HCT116 (cell line): ENCODE measurements around the gene SMIM28. TPM values are rescaled to one million over a fixed set of nuclear protein-coding genes. Genes with fewer than 3 reads are reported as not detected.

Experiments used
- ATAC-seq: fragments of 200-7000 bp; cut with Tn5 transposase; 2 replicates; pipeline ENCODE4 v1.9.1; 2020; ENCODE audit warnings: mild to moderate bottlenecking, moderate library complexity
- BruUV-seq: library from RNA; stranded (reverse); fragments of 400-500 nt; replicated peaks from 2 replicates; lab custom pipeline; 2021; lab: Mats Ljungman, UMichigan
- CTCF ChIA-PET: fragments of 300-600 bp; sonication (Branson Sonifier 250); formaldehyde crosslinking; loops from one replicate; lab custom pipeline; 2021; ENCODE audit warnings: antibody characterized with exemption; lab: Charles Lee
- POLR2A ChIA-PET: fragments of 300-600, 350-600 bp; sonication (Branson Sonifier 250); formaldehyde crosslinking; loops from one replicate; lab custom pipeline; 2021; ENCODE audit warnings: antibody characterized with exemption; lab: Charles Lee
- RAD21 ChIA-PET, 2 experiments: fragments of 300-600 bp; sonication (Branson Sonifier 250); formaldehyde crosslinking; loops; one replicate each; lab custom pipeline; 2023; ENCODE audit warnings: low total read pairs in 2 of 2; ENCODE audit not compliant: uncharacterized antibody in 2 of 2, unreplicated experiment in 2 of 2, low non-redundant PET in 1 of 2; lab: Charles Lee
- DNase-seq: peaks from one replicate; pipeline ENCODE4 v3.0.0-alpha.2; 2010; ENCODE audit warnings: low read depth, low spot score
- H2AFZ ChIP-seq: fragments of 200-600 bp; shearing (Covaris generic), sonication (generic); 2 replicates; pipeline ENCODE4 v1.6.1; 2017; ENCODE audit warnings: low read depth, mixed run types, mixed read lengths, antibody characterized with exemption, low read length; ENCODE audit not compliant: poor library complexity, severe bottlenecking
- H3K27ac ChIP-seq: 2 replicates; pipeline ENCODE4 v1.5.1; 2012; ENCODE audit warnings: low read depth, low read length
- H3K27me3 ChIP-seq: fragments of 200-600 bp; sonication (generic); 2 replicates; pipeline ENCODE4 v1.6.1; 2016; ENCODE audit warnings: mixed run types, low read length, mixed read lengths; ENCODE audit not compliant: insufficient read depth
- H3K36me3 ChIP-seq, 2 experiments: fragments of 200-500 bp in 1 of 2; fragments of 200-600 bp in 1 of 2; sonication (Bioruptor generic) in 1 of 2; sonication (generic) in 1 of 2; 2 replicates each; pipeline versions ENCODE4 v1.5.1 to v1.6.1; 2014 to 2016; ENCODE audit warnings: low read length in 2 of 2, inconsistent platforms in 1 of 2, mixed read lengths in 1 of 2, mixed run types in 1 of 2; ENCODE audit not compliant: insufficient read depth in 2 of 2, control insufficient read depth in 1 of 2
- H3K4me1 ChIP-seq, 2 experiments: fragments of 200-600 bp in 1 of 2; sonication (generic) in 1 of 2; 2 replicates each; pipeline versions ENCODE4 v1.5.1 to v1.6.1; 2012 to 2017; ENCODE audit warnings: low read length in 2 of 2, inconsistent platforms in 1 of 2, mild to moderate bottlenecking in 1 of 2, mixed read lengths in 1 of 2, mixed run types in 1 of 2, moderate library complexity in 1 of 2; ENCODE audit not compliant: insufficient read depth in 2 of 2, control insufficient read depth in 1 of 2
- H3K4me2 ChIP-seq: fragments of 200-600 bp; sonication (generic); 2 replicates; pipeline ENCODE4 v1.6.1; 2017; ENCODE audit warnings: mixed run types, low read length, mixed read lengths
- H3K4me3 ChIP-seq, 2 experiments: fragments of 200-600 bp in 1 of 2; sonication (generic) in 1 of 2; replicated peaks in 1 of 2; 2 replicates each; pipeline ENCODE4 v1.5.1; 2011 to 2016; ENCODE audit warnings: low read length in 2 of 2, control low read depth in 1 of 2, low read depth in 1 of 2, mild to moderate bottlenecking in 1 of 2, mixed read lengths in 1 of 2, mixed run types in 1 of 2
- H3K79me2 ChIP-seq: fragments of 200-600 bp; sonication (generic); 2 replicates; pipeline ENCODE4 v1.6.1; 2017; ENCODE audit warnings: mild to moderate bottlenecking, mixed run types, low read length, moderate library complexity, mixed read lengths; ENCODE audit not compliant: insufficient read depth
- H3K9ac ChIP-seq: fragments of 200-600 bp; sonication (generic); 2 replicates; pipeline ENCODE4 v1.6.1; 2016; ENCODE audit warnings: low read length, mixed read lengths
- H3K9me2 ChIP-seq: fragments of 200-600 bp; sonication (generic), shearing (Covaris generic); 2 replicates; pipeline ENCODE4 v1.6.1; 2017; ENCODE audit warnings: mixed run types, mild to moderate bottlenecking, moderate library complexity; ENCODE audit not compliant: insufficient read depth
- H3K9me3 ChIP-seq, 2 experiments: fragments of 200-500 bp in 1 of 2; fragments of 200-600 bp in 1 of 2; sonication (Bioruptor generic) in 1 of 2; sonication (generic) in 1 of 2; 2 replicates each; pipeline ENCODE4 v1.6.1; 2014 to 2017; ENCODE audit warnings: low read length in 2 of 2, mixed read lengths in 2 of 2, inconsistent platforms in 1 of 2, low read depth in 1 of 2, mild to moderate bottlenecking in 1 of 2, mixed run types in 1 of 2, moderate library complexity in 1 of 2; ENCODE audit not compliant: control insufficient read depth in 1 of 2, insufficient read depth in 1 of 2
- H4K20me1 ChIP-seq: fragments of 200-600 bp; sonication (generic), shearing (Covaris generic); 2 replicates; pipeline ENCODE4 v1.6.1; 2017; ENCODE audit warnings: mixed run types, mild to moderate bottlenecking, moderate library complexity; ENCODE audit not compliant: insufficient read depth
- EGR1 ChIP-seq: IDR thresholded peaks from 2 replicates; pipeline ENCODE4 v1.6.1; 2012; ENCODE audit warnings: low read depth
- EZH2 ChIP-seq: fragments of 200-600 bp; sonication (generic); IDR thresholded peaks from 2 replicates; pipeline ENCODE4 v1.6.1; 2017; ENCODE audit warnings: antibody characterized with exemption, mixed run types
- JUND ChIP-seq: IDR thresholded peaks from 2 replicates; pipeline ENCODE4 v1.6.1; 2012
- SRF ChIP-seq: IDR thresholded peaks from 2 replicates; pipeline ENCODE4 v1.6.1; 2012; ENCODE audit warnings: low read depth
- ZNF274 ChIP-seq: fragments of 200-500 bp; sonication (Bioruptor generic); IDR thresholded peaks from 2 replicates; pipeline ENCODE4 v1.6.1; 2014; ENCODE audit warnings: mild to moderate bottlenecking, low read depth, low read length, inconsistent platforms
- intact Hi-C: fragments of 100-400 bp; cut with micrococcal nuclease; formaldehyde crosslinking; loops from 2 replicates; pipeline ENCODE4 v1.10.0; 2022
- total RNA-seq: library from RNA; stranded (reverse); gene quantifications from one replicate; pipeline ENCODE4 v1.2.1, GENCODE V29; 2021; ENCODE audit not compliant: unreplicated experiment
- TF ChIP-seq, protein P1 (sequence below): IDR thresholded peaks from 2 replicates; pipeline ENCODE4 v1.6.1; 2012
- TF ChIP-seq, protein P2 (sequence below): IDR thresholded peaks from 2 replicates; pipeline ENCODE4 v1.6.1; 2011; ENCODE audit warnings: mild to moderate bottlenecking, low read length, moderate library complexity; ENCODE audit not compliant: insufficient replicate concordance; ENCODE audit errors: extremely low read depth
- TF ChIP-seq, protein P3 (sequence below): IDR thresholded peaks from 2 replicates; pipeline ENCODE4 v1.6.1; 2012

The SMIM28 gene
- total RNA-seq, 1 experiment from 2014 or later = not detected

DNA sequence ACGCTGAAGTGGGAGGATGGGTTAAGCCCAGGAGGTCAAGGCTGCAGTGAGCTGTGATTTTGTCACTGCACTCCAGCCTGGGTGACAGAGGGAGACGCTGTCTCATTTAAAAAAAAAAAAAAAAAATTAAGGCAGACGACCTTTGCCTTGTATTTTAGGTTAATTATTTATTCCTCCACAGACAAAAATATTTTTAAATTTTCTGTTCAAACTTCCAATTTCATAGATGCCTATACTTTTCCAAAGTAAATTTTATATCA lies 6.3 kb upstream of the SMIM28 start:
- no TSS peak for BruUV-seq
- H3K4me3 ChIP-seq = no peak overlapping the region; a peak in 1 of 4 replicates
- no peaks in the 10 kb centered on the region for H3K36me3 ChIP-seq
- DNase-seq (no peak), ATAC-seq (peak; percentile 66)
- TF ChIP-seq, protein P1, sequence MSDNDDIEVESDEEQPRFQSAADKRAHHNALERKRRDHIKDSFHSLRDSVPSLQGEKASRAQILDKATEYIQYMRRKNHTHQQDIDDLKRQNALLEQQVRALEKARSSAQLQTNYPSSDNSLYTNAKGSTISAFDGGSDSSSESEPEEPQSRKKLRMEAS = no peak
- TF ChIP-seq SRF (no peak), JUND (no peak), ZNF274 (no peak), EZH2 (no peak)
- TF ChIP-seq, protein P2, sequence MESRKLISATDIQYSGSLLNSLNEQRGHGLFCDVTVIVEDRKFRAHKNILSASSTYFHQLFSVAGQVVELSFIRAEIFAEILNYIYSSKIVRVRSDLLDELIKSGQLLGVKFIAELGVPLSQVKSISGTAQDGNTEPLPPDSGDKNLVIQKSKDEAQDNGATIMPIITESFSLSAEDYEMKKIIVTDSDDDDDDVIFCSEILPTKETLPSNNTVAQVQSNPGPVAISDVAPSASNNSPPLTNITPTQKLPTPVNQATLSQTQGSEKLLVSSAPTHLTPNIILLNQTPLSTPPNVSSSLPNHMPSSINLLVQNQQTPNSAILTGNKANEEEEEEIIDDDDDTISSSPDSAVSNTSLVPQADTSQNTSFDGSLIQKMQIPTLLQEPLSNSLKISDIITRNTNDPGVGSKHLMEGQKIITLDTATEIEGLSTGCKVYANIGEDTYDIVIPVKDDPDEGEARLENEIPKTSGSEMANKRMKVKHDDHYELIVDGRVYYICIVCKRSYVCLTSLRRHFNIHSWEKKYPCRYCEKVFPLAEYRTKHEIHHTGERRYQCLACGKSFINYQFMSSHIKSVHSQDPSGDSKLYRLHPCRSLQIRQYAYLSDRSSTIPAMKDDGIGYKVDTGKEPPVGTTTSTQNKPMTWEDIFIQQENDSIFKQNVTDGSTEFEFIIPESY = no peak
- TF ChIP-seq, protein P3, sequence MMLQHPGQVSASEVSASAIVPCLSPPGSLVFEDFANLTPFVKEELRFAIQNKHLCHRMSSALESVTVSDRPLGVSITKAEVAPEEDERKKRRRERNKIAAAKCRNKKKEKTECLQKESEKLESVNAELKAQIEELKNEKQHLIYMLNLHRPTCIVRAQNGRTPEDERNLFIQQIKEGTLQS = no peak
- no peaks in the 10 kb centered on the region for H3K79me2 ChIP-seq
- H3K4me1 ChIP-seq = peaks cover 14 to 29% of the 10 kb centered on the region in 2 experiments
- H3K27ac ChIP-seq = no peak overlapping the region
- no peaks in the 10 kb centered on the region for H3K9me3 ChIP-seq
- RAD21 ChIA-PET = no interaction called here
- H3K9me2 ChIP-seq = no peaks in the 10 kb centered on the region
- peak overlapping the region; percentile 58 for H3K4me2 ChIP-seq
- intact Hi-C loops = no loop called here
- H3K9ac ChIP-seq = no peak overlapping the region
- POLR2A ChIA-PET = no interaction called here
- CTCF ChIA-PET = interaction anchor here (1.4 kb wide), 1 partner anchor 993 kb away, joined by 3 read pairs; no protein-coding TSS in a partner anchor
- H3K27me3 ChIP-seq = no peaks in the 10 kb centered on the region
- peak overlapping the region; percentile 55 for H2AFZ ChIP-seq
- no peaks in the 10 kb centered on the region for H4K20me1 ChIP-seq

DNA sequence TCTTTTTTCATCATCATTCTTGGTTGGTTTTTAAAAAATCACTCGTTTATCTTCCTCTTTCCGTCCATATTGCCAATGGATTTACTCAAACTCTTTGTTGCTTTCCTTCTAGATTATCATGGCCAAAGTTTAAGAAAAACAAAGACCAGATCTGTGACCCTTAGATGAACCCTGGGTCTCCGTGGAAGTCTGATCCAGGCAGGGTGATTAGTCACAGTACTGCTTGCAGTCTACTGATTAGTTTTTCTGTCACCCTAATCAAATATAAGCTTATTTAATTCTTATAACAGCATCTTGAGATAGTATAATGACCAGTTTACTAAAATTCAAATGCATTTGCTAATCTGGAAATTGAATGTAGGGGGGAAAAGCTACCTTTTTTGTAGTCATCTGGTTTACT lies 6.0 kb upstream of the SMIM28 start:
- peaks cover 14 to 29% of the 10 kb centered on the region in 2 experiments for H3K4me1 ChIP-seq
- no peaks in the 10 kb centered on the region for H3K9me2 ChIP-seq
- no peak overlapping the region for H3K9ac ChIP-seq
- no peak for TF ChIP-seq EGR1
- TF ChIP-seq, protein P2 = no peak
- TF ChIP-seq, all 23 proteins: peak for 0
- no TSS peak for BruUV-seq
- DNase-seq = no peak
- Histone ChIP-seq H3K36me3 (no peaks in the 10 kb centered on the region), H3K27me3 (no peaks in the 10 kb centered on the region), H3K4me3 (no peak overlapping the region; a peak in 1 of 4 replicates), H3K27ac (no peak overlapping the region), H2AFZ (peak overlapping the region; percentile 55), H3K79me2 (no peaks in the 10 kb centered on the region), H3K9me3 (no peaks in the 10 kb centered on the region), H4K20me1 (no peaks in the 10 kb centered on the region), H3K4me2 (peak overlapping the region; percentile 58)
- ChIA-PET RAD21 (no interaction called here), POLR2A (no interaction called here), CTCF (interaction anchor here (1.0 to 1.4 kb wide), 2 partner anchors 10 to 993 kb away, joined by 3 read pairs; no protein-coding TSS in a partner anchor)
- intact Hi-C loops = no loop called here
- ATAC-seq = peak; percentile 70
